AG04450 (cell line): Measurements from ENCODE around the gene FAS. TPM values are rescaled to one million over a fixed set of nuclear protein-coding genes. Genes with fewer than 3 reads are reported as not detected.

Experiments
- CTCF ChIA-PET: fragments of 300-600, 350-600 bp; formaldehyde crosslinking; extraction: SDS; loops from one replicate; lab custom pipeline; 2022; ENCODE audit warnings: antibody characterized with exemption, inconsistent platforms; lab: Charles Lee
- POLR2A ChIA-PET: fragments of 350-600 bp; formaldehyde crosslinking; extraction: SDS; loops from one replicate; lab custom pipeline; 2021; ENCODE audit warnings: antibody characterized with exemption, inconsistent platforms; lab: Yijun Ruan, JAX
- DNase-seq: peaks from one replicate; pipeline ENCODE4 v3.0.0-alpha.2; 2011; ENCODE audit warnings: low read depth, low spot score
- H3K27ac ChIP-seq: one replicate; pipeline ENCODE4 v1.5.1; 2012; ENCODE audit warnings: low read depth, low read length, control low read depth
- H3K27me3 ChIP-seq: one replicate; pipeline ENCODE4 v1.6.0; 2012; ENCODE audit warnings: low read length; ENCODE audit not compliant: control insufficient read depth, insufficient read depth
- H3K4me3 ChIP-seq: 2 replicates; pipeline ENCODE4 v1.5.1; 2011; ENCODE audit warnings: mild to moderate bottlenecking, low read depth, low read length, control low read depth
- H3K9me3 ChIP-seq: 2 replicates; pipeline ENCODE4 v1.5.1; 2012; ENCODE audit warnings: low read length; ENCODE audit not compliant: control insufficient read depth, insufficient read depth
- CTCF ChIP-seq: IDR thresholded peaks from 2 replicates; pipeline ENCODE4 v1.5.1; 2011; ENCODE audit warnings: low read depth, low read length, control low read depth, inconsistent platforms
- polyA plus RNA-seq: library from polyadenylated mRNA; depleted of rRNA; stranded (reverse); fragments of >200 nt; gene quantifications from 2 replicates; pipeline ENCODE4 v1.2.3, GENCODE V29; 2011

The FAS gene
- polyA plus RNA-seq, 1 experiment = 78.4 TPM

GRCh38 chr10:89025453-89025852, 34.9 kb downstream of the FAS start:
- Histone ChIP-seq H3K9me3 (no peaks in the 10 kb centered on the region; the same call in 1 of the 2 replicates), H3K27ac (no peak overlapping the region), H3K27me3 (no peaks in the 10 kb centered on the region), H3K4me3 (no peak overlapping the region)
- CTCF ChIA-PET = interaction anchor here (0.9 to 4.2 kb wide), 4 partner anchors 38 to 193 kb away, joined by 4 to 24 read pairs (median 8); no protein-coding TSS in a partner anchor
- no peak for TF ChIP-seq CTCF
- DNase-seq = no peak
- POLR2A ChIA-PET = interaction anchor here (0.6 kb wide), 1 partner anchor 80 kb away, joined by 7 read pairs; no protein-coding TSS in a partner anchor

GRCh38 chr10:89029181-89029580, 38.6 kb downstream of the FAS start:
- CTCF ChIA-PET = interaction anchor here (0.6 to 4.1 kb wide), 61 partner anchors 9 to 363 kb away, joined by 3 to 147 read pairs (median 4); partner anchors contain the start of genes ACTA2, CH25H and IFIT1
- no peaks in the 10 kb centered on the region for H3K27me3 ChIP-seq
- H3K4me3 ChIP-seq = no peak overlapping the region
- H3K27ac ChIP-seq = no peak overlapping the region
- TF ChIP-seq CTCF = no peak
- no peaks in the 10 kb centered on the region for H3K9me3 ChIP-seq
- POLR2A ChIA-PET = interaction anchor here (1.1 to 1.3 kb wide), 2 partner anchors 39 to 179 kb away, joined by 3 to 4 read pairs; no protein-coding TSS in a partner anchor
- no peak for DNase-seq

- no peaks in the 10 kb centered on the region for H3K9me3 ChIP-seq
- H3K4me3 ChIP-seq = no peak overlapping the region
- H3K27ac ChIP-seq = no peak overlapping the region
- peak; percentile 85 for TF ChIP-seq CTCF
- DNase-seq = peak; percentile 59
- no peaks in the 10 kb centered on the region for H3K27me3 ChIP-seq
- ChIA-PET POLR2A (interaction anchor here (1.1 to 1.3 kb wide), 2 partner anchors 40 to 178 kb away, joined by 3 to 4 read pairs; no protein-coding TSS in a partner anchor), CTCF (interaction anchor here (0.6 to 4.1 kb wide), 61 partner anchors 9 to 362 kb away, joined by 3 to 147 read pairs (median 4); partner anchors contain the start of genes ACTA2, CH25H and IFIT1)
Measured at GRCh38 chr10:89029785-89030437, 39.3 kb downstream of the FAS start.

GRCh38 chr10:89030791-89031190, 40.2 kb downstream of the FAS start:
- TF ChIP-seq CTCF = no peak
- no peaks in the 10 kb centered on the region for H3K27me3 ChIP-seq

More at GRCh38 chr10:89030791-89031190, 40.2 kb downstream of the FAS start:
- no peak overlapping the region for H3K27ac ChIP-seq
- no peak for DNase-seq
- H3K4me3 ChIP-seq = no peak overlapping the region
- POLR2A ChIA-PET = no interaction called here
- CTCF ChIA-PET = interaction anchor here (1.5 to 4.1 kb wide), 8 partner anchors 26 to 301 kb away, joined by 5 to 147 read pairs (median 14); partner anchors contain the start of gene CH25H
- H3K9me3 ChIP-seq = no peaks in the 10 kb centered on the region
